Colonic mucosa (tissue), 4 donors: ENCODE measurements around the gene CEP41. TPM values are rescaled to one million over a fixed set of nuclear protein-coding genes. Genes with fewer than 3 reads are reported as not detected.

Experiments
- DNase-seq: peaks from one replicate; pipeline ENCODE4 v3.0.0-alpha.2; 2020
- H3K27ac ChIP-seq: fragments of 200-600 bp; one replicate; pipeline ENCODE4 v1.8.0; 2021
- H3K27me3 ChIP-seq: fragments of 200-600 bp; one replicate; pipeline ENCODE4 v1.8.0; 2021
- H3K36me3 ChIP-seq: fragments of 200-600 bp; one replicate; pipeline ENCODE4 v1.8.0; 2021
- H3K4me1 ChIP-seq: fragments of 200-600 bp; one replicate; pipeline ENCODE4 v1.8.0; 2021; ENCODE audit warnings: mild to moderate bottlenecking
- H3K4me3 ChIP-seq: fragments of 200-600 bp; one replicate; pipeline ENCODE4 v1.8.0; 2021
- H3K9ac ChIP-seq, 2 donors: one replicate each; pipeline ENCODE4 v1.7.0; 2013; ENCODE audit warnings: control low read depth in 2 of 2, low read depth in 2 of 2, low read length in 2 of 2
- H3K9me3 ChIP-seq: fragments of 200-600 bp; one replicate; pipeline ENCODE4 v1.8.0; 2021
- intact Hi-C: fragments of 100-400 bp; cut with DNase I; formaldehyde crosslinking; loops from one replicate; pipeline ENCODE4 v1.14.1; 2022
- total RNA-seq, 2 donors: library from RNA; stranded (reverse); fragmentation: NEBNext Ultra II Directional in 1 of 2; extraction: Animal tissue kit (Norgen Biotek cat#: 25700) in 1 of 2; gene quantifications; one replicate each; pipeline ENCODE4 v1.2.1, GENCODE V29; 2021
- TF ChIP-seq, protein P1 (sequence below): fragments of 200-600 bp; IDR thresholded peaks from one replicate; pipeline ENCODE4 v1.8.0; 2022; ENCODE audit warnings: antibody characterized with exemption, mild to moderate bottlenecking
- donor health status: healthy.
- donor health status: DM: no; HTN: no; CAD: no.
- donor health status: DM: no; HTN: no; CAD: no.

Gene CEP41, protein sequence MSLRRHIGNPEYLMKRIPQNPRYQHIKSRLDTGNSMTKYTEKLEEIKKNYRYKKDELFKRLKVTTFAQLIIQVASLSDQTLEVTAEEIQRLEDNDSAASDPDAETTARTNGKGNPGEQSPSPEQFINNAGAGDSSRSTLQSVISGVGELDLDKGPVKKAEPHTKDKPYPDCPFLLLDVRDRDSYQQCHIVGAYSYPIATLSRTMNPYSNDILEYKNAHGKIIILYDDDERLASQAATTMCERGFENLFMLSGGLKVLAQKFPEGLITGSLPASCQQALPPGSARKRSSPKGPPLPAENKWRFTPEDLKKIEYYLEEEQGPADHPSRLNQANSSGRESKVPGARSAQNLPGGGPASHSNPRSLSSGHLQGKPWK
- total RNA-seq, result 10 to 100 TPM in 1 of 2 donors, 1 to 10 TPM in 1; 6.9 to 13.6 TPM

DNA sequence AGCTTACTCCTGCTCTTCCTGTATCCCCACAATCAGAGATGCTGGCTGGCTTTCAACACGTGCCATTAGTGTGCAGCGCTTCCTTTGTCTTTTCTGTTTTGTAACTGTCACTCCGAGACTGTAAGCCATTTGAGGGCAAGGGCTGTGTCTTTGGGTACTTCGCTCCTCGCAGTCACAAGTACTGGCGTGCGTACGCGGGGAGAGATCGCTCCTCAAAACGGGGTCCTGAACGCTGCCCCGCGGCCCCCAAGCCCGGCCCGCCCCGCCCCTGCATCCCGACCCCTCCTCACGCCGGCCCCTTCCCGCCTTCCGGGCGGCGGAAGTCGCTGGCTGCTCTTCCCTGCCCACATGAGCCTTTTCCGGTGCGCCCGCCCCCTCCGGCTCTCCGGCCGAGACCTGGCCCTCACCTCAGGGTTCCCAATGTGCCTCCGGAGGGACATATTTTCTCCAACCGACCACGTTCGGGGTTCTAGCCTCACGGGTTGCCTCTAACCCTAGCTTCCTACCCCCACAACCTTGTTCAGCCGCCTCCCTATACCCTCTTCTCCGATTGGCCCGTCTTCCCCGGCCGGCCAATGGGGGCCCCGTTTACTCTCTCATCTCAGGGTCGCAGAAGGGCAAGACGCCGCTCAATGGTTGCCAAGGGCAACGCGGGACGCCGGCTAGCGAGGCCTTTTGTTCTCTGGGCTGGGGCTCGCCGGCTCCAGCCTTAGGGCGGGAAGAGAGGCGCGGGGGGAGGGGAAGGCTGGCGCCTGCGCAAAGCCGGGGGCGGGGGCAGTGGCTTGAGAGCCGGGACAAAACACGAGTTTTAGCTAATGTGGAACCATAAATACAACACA, at the start of gene CEP41:
Gene CEP41 (minus strand): TSS at position 490 of the 839 bp plus-strand sequence. CDS start 50 bp downstream, at position 440.
- H3K9ac ChIP-seq, result peak within 1 kb of the TSS; percentile 67 to 69
- peak within 1 kb of the TSS; percentile 74 for H3K27ac ChIP-seq
- no peaks in the 10 kb centered on the region for H3K4me1 ChIP-seq
- DNase-seq, result peak; percentile 98
- no peaks in the 10 kb centered on the region for H3K27me3 ChIP-seq
- intact Hi-C loops, result no loop called here
- H3K4me3 ChIP-seq, result peak within 1 kb of the TSS; percentile 75
- H3K9me3 ChIP-seq, result no peaks in the 10 kb centered on the region
- H3K36me3 ChIP-seq, result no peaks in the 10 kb centered on the region
- TF ChIP-seq, protein P1, sequence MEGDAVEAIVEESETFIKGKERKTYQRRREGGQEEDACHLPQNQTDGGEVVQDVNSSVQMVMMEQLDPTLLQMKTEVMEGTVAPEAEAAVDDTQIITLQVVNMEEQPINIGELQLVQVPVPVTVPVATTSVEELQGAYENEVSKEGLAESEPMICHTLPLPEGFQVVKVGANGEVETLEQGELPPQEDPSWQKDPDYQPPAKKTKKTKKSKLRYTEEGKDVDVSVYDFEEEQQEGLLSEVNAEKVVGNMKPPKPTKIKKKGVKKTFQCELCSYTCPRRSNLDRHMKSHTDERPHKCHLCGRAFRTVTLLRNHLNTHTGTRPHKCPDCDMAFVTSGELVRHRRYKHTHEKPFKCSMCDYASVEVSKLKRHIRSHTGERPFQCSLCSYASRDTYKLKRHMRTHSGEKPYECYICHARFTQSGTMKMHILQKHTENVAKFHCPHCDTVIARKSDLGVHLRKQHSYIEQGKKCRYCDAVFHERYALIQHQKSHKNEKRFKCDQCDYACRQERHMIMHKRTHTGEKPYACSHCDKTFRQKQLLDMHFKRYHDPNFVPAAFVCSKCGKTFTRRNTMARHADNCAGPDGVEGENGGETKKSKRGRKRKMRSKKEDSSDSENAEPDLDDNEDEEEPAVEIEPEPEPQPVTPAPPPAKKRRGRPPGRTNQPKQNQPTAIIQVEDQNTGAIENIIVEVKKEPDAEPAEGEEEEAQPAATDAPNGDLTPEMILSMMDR, result no peak

- Histone ChIP-seq H3K27ac (no peak overlapping the region), H3K9ac (no peak overlapping the region), H3K4me3 (peak overlapping the region; percentile 23), H3K9me3 (no peaks in the 10 kb centered on the region), H3K27me3 (no peaks in the 10 kb centered on the region), H3K36me3 (no peaks in the 10 kb centered on the region), H3K4me1 (no peaks in the 10 kb centered on the region)
- intact Hi-C loops, result no loop called here
- TF ChIP-seq, protein P1, result no peak
- DNase-seq, result no peak
These were observed 49.5 kb upstream of the CEP41 start for GRCh38 chr7:130490311-130490791.

- no peak overlapping the region for H3K9ac ChIP-seq
- H3K4me3 ChIP-seq, result no peak overlapping the region
- intact Hi-C loops, result no loop called here
- TF ChIP-seq, protein P1, result no peak
- H3K9me3 ChIP-seq, result no peaks in the 10 kb centered on the region
- H3K27ac ChIP-seq, result no peak overlapping the region
- H3K4me1 ChIP-seq, result no peaks in the 10 kb centered on the region
- H3K27me3 ChIP-seq, result no peaks in the 10 kb centered on the region
- H3K36me3 ChIP-seq, result no peaks in the 10 kb centered on the region
- no peak for DNase-seq
These were observed 48.5 kb upstream of the CEP41 start for GRCh38 chr7:130489140-130489983.

GRCh38 chr7:130488392-130489139, 47.8 kb upstream of the CEP41 start:
- TF ChIP-seq, protein P1, result no peak
- Histone ChIP-seq H3K36me3 (no peaks in the 10 kb centered on the region), H3K9ac (no peak overlapping the region), H3K4me3 (no peak overlapping the region), H3K27me3 (no peaks in the 10 kb centered on the region), H3K27ac (no peak overlapping the region), H3K9me3 (no peaks in the 10 kb centered on the region), H3K4me1 (no peaks in the 10 kb centered on the region)
- no peak for DNase-seq
- intact Hi-C loops, result no loop called here
